Activated gamma-delta T cell (primary cell): ENCODE results near the gene SHLD1.
"Not testable (repeated sequence)": the region's sequence is repeated elsewhere in the genome, so short reads cannot be mapped to it uniquely, and the experiment has no call there.

Experiments used
- DNase-seq: peaks from one replicate; lab custom pipeline; 2025; lab: John Stamatoyannopoulos, UW
- total RNA-seq, 2 donors: gene quantifications; one replicate each; lab custom pipeline; 2026; lab: John Stamatoyannopoulos, UW

The SHLD1 gene, protein sequence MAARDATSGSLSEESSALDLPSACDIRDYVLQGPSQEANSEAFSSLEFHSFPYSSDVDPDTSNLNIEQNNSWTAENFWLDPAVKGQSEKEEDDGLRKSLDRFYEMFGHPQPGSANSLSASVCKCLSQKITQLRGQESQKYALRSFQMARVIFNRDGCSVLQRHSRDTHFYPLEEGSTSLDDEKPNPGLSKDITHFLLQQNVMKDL
- 7.1 to 9.3 reads per million in 2 donors for total RNA-seq

DNA sequence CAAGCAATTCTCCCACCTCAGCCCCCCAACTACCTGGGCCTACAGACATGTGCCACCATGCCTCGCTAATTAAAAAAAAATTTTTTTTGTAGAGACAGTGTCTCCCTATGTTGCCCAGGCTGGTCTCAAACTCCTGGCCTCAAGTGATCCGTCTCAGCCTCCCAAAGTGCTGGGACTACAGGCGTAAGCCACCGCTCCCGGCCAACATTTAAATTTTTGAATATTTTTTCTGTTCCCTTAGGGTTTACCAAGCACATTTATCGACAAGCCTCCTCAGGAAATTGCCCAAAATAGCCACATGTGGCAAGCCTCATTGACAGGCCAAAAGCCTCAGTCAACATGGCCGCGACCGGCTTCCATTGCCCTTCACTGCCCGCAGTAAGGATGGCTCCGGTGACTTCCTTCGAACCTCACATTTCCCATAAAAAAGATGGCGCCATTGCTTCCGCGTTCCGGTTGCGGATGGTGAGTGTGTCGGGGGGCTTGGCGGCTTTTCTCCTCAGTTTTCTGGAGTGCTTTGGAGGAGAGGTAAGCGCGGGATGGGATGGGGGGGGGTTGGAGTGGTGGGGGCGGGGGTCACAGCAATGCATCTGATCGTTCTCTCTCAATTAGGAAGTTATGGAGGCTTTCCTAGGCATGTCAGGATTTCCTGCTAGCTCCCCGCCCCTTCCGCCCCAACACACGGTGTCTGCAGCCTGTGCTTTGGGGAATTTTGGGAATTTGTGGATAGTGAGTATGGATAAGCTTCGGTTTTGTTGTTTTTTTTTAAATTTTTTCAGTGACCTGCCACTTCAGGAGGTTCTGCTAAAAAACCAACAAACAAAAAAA is at the start of gene SHLD1:
SHLD1 (plus strand) TSS at position 450 of the 828 bp plus-strand sequence. CDS start 22,465 bp downstream, outside the sequence.
- DNase-seq = peak; percentile 14

DNA sequence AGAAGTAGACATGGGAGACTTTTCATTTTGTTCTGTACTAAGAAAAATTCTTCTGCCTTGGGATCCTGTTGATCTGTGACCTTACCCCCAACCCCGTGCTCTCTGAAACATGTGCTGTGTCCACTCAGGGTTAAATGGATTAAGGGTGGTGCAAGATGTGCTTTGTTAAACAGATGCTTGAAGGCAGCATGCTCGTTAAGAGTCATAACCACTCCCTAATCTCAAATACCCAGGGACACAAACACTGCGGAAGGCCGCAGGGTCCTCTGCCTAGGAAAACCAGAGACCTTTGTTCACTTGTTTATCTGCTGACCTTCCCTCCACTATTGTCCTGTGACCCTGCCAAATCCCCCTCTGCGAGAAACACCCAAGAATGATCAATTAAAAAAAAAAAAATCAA is 47.9 kb upstream of the SHLD1 start:
- not testable (repeated sequence) for DNase-seq

DNA sequence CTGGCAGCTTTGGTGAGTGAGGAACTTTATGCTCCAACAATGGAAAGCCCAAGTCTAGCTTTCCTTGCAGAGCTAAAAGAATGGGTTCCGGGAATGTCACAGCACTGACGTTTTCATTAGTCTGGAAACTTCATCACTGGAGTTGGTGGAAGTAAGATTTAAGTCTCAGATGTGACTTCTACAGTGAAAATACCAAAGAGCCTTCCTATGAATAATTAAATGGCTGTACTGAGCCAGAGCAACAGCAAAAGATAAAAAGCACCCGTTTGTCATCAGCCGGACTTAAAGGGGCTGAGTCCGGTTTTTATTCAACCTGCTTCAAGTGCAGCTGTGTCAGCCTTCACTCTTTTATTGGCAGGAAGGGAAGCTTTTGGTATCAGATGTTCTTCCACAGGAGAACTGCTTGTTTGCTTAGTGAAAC is 46.5 kb upstream of the SHLD1 start:
- DNase-seq = no peak

DNA sequence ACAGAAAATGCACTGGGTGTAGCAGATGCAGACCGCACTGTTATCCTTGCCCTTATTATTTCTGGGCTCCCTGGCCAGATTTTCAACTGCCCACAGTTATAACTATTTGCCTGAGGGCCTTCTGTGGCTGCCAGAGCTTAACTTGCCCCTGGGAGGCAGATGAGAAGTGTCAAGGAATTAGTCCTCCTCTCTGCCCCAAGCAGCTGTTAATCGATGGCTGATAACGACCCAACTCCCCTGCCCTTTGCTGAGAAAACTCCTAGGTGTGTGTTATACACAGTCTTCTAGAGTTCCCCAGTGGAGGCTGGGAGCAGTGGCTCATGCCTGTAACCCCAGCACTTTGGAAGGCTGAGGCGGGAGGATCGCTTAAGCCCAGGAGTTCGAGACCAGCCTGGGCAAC is 44.4 kb upstream of the SHLD1 start:
- no peak for DNase-seq

DNA sequence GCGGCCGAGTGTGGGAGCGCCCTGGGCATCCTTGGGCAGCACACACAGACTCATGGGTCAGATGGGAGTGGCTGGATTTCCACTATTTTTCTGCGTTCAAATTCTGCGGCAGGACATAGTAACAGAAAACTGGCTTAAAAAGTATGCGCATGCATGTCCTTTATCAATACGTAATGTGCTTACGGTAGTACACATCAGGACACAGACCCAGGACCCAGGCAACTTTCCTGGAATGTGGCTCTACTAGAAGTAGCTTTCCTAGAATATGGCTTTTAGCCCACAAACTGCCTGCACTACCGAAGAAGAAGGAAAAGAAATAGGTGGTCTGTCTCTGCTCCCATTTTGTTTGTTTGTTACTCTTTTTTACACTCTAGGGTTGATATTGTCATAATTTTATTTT is 43.4 kb upstream of the SHLD1 start:
- no peak for DNase-seq

DNA sequence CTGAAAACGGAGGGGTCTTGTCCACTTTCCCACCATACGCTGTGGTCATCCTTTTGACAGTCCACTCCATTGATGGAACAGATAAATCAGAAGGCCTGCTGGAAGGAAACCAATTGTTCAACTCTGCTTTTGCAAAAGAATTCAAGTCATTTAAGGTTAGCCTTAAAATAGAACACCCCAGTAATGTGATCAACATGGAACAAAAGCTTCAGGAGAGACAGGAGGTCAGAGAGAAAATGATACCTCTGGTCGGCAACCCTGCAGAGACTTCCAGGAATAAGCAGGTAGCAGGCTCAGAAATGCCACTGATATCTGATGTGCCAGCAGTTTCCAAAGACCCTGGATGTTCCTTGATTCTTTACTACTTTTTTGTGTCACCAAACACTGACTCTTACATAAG is 39.6 kb upstream of the SHLD1 start:
- DNase-seq = no peak

DNA sequence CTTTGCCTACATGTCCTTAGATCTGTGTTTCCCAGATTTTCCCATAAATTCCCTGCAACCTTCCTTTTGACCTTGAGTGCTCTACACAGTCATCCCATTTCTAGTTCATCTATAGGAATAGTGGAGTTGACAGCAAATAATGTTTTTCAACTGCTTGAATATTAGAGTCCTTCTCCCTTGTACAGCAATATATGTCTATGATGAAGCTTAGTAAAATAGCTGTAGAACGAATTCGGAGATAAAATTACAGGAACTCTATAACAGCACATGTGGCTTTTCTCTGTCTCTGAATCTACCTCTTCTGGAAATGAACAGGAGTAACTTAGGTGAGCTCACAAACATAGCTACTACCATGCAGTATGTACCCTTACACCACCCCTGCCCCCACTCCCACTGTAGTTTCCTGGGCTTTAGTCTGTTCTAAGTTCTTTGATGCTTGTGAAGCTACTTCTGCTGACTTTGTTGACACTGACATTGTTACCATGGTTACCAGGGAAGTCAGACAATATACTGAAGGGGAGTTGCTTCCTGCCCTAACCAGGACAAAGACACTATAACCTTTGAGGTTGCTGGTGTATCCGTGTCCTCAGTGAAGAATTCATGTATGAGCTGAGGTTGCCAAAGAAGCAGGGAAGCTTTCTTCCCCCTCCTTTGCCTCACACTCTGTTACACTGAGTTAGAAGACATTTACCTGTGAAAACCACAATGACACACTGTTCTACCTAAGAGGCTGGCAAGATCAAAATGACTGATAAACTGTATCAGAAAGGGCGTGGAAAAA is 35.8 kb upstream of the SHLD1 start:
- no peak for DNase-seq

DNA sequence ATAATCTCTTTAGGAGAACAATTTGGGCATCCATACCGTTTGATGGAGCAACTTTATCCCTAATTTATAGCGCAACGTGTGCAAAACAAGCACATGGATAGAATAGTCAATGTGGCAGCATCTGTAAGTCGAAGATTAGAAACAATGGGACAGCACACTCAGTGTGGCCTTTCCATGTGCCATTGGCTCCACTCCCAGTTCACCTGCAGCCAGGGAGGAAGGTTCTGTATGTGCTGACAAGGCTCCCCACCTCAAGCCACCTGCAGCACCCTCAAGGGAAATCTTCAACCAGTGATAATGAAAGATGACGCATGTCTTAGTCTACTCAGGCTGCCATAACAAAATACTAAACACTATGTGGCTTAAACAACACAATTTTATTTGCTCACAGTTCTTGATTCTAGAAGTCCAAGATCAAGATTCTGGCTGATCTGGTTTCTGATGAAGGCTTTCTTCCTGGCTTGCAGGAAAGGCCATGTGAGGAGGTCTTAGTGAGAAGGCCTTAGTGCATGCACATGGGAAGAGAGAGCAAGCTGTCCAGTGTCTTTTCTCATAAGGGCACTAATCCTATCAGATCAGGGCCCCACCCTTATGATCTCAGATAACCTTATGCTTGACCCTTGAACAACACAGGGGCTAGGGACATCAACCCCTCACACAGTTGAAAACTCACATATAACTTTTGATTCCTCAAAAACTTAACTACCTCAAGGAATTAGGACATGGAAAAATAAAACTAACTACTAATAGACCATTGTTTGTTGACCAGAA is 34.9 kb upstream of the SHLD1 start:
- no peak for DNase-seq

DNA sequence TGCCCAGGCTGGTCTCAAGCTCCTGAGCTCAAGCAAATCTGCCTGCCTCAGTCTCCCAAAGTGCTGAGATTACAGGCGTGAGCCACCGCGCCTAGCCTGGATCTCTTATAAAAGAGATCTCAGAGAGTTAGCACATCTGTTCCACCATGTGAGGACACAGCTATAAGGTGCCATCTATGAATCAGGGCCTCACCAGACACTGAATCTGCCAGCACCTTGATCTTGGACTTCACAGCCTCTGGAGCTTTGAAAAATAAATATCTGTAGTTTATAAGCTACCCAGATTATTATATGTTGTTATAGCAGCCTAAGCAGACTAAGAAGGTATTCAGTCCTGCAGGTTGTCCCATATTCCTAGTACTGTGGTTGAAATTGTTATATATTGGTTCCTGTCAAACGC is 33.2 kb upstream of the SHLD1 start:
- no peak for DNase-seq

DNA sequence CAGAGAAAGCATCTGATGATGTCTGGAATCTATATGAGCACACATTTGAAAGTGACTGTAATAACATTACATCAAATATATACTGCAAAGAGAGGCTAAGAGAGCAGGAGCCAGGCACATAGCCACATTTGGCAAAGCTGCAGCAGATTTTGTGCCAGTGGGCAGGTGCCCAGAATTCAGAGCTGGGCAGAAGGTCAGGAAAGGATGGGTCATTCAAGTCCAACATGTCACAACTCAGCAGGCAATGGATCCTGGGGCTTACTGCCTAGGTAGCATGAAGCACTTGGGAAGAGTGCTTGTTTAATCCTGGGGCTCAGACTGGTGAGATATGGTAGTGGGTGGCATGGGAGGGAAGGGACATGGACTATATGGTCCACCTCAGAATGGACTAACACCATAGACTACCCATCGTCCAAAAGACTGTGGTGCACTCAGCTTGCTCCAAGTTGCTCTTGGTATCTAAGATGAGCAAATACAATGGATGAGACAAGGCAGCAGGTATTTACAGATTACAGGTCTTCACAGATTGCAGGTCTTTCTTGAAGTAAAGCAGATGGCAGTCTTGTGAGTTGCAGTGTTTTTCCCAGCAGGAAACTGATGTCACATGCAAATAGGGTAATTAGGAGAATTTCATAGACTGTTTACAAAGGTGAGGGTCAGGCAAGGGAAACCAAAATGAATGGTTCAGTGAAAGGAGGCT is 31.2 kb upstream of the SHLD1 start:
- no peak for DNase-seq

DNA sequence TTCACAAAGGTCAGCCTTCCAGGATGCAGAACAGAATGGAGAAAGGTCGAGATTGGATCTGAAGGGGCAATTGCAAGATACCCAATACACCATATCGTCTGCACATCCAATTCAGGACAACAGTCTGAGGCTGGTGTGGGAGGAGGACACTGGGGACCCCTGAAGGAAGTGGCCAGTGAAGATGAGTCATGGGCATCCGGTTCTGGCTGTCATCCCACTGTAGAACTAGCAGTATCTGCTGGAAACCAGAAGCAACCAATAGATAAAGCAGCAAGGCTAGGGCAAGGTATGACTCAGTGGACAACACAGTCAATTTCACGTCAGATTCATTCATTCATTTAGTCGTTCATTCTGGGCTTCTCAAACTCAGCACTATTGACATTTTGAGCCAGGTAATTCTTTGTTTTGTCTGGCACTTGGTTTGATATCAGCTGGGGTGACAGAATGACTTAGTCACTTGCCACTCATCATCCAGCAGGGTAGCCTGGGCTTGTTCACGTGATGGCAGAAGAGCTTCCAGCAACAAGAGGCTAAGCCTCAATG is 30.3 kb upstream of the SHLD1 start:
- DNase-seq = no peak

DNA sequence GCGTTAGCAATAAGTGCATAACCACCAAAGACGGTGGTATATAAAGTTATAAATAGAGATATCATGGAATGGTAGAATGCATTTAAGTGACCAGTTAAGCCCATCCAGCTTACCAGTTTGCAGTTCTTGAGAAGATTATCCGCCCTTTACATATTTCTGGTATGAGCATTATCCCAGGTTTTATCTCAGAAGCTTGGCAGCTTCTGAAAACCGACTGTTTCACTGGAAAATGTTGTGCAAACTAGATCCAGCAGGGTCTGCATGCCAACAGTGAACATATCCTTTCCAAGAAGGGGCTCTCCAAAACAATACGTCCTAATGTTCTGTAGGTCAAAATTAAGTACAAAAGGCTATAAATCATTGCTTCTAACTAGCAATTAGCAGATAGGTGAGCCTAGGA is 29.5 kb upstream of the SHLD1 start:
- DNase-seq = no peak

DNA sequence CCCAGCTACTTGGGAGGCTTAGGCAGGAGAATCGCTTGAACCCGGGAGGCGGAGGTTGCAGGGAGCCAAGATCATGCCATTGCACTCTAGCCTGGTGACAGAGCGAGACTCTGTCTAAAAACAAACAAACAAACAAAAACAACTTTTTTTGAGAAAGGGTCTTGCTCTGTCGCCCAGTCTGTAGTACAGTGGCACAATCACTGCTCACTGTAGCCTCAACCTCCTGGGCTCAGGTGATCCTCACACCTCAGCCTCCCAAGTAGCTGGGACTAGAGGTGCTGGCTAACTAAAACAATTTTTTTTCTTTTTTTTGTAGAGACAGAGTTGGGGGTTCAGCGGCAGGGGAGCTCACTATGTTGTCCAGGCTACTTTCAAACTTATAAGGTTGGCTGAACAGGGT is 28.8 kb upstream of the SHLD1 start:
- DNase-seq = not testable (repeated sequence)

DNA sequence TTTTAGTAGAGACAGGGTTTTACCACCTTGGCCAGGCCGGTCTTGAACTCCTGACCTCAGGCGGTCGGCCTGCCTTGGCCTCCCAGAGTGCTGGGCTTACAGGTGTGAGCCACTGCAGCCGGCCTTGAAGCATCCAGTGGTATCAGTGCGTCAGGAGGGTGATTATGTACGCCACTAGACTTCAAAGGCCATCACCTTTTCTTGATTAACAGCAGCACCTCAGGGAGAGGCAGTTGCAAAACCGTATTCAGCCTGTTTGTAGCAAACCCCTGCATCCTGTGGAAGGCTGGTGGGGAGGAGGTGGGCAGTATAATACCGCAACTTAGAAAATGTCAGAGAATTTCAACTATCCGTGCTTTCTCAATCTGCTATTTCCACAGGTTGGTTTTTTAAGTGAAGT is 27.3 kb upstream of the SHLD1 start:
- DNase-seq = no peak

DNA sequence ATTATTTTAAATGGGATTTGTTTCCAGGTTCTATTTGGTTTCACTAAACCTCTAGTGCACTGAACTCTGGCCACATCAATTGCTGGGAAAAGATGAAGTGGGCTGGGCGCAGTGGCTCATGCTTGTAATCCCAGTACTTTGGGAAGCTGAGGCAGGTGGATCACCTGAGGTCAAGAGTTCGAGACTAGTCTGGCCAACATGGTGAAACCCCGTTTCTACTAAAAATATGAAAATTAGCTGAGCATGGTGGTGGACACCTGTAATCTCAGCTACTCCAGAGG is 25.1 kb upstream of the SHLD1 start:
- not testable (repeated sequence) for DNase-seq

DNA sequence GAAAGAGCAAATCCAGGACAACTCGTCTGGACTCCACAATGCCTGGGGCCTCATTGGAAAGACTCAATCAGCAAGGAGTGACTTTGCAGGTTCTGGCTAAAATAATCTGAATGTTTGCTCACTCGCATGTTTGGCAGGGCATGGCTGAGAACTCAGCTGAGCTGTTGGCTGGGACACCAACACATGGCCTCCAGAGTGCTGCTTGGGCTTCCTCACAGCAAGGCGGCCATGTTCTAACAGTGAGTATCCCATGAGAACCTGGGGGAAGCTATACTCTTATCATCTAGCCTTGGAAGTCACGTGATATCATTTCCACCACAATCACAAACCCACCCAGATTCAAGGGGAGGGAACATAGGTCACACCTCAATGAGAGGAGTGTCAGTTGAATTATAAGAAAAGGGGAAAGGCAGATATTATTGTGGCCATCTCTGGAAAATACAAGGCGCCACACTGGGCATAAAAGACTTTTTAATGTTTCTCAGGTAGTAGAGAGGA is 23.1 kb upstream of the SHLD1 start:
- no peak for DNase-seq

DNA sequence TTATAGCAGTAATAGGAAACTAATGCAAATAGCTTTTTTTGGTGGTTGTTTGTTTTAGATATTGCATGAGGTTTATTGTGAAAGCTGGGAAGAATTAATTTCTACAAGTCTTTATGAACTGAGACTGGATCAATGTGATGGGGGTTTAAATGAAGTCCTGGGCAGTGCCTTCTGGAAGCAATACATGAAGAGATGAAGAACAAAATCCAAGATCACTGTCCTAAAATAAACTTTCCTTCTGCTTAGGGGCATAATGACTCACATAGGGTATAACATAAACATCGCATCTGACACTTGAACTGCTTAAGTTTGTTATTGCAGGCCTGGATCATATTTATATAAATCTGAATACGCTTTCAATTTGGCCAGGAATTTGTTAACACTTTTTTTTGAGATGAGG is 20.9 kb upstream of the SHLD1 start:
- DNase-seq = no peak

DNA sequence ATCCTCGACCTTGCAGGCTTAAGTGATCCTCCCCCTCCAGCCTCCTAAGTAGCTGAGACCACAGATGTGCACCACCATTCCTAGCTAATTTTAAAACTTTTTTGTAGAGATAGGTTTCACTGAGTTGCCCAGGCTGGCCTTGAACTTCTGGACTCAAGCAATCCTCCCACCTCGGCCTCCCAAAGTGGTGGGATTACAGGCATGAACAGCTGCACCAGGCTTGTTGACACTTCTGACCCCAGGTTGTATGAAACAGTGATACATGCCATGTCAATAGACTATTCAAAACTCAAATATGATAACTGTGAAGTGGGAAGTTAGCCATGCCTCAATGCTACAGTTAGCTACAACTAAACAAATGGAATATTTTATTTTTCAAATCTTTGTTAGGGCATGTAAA is 20.1 kb upstream of the SHLD1 start:
- no peak for DNase-seq

DNA sequence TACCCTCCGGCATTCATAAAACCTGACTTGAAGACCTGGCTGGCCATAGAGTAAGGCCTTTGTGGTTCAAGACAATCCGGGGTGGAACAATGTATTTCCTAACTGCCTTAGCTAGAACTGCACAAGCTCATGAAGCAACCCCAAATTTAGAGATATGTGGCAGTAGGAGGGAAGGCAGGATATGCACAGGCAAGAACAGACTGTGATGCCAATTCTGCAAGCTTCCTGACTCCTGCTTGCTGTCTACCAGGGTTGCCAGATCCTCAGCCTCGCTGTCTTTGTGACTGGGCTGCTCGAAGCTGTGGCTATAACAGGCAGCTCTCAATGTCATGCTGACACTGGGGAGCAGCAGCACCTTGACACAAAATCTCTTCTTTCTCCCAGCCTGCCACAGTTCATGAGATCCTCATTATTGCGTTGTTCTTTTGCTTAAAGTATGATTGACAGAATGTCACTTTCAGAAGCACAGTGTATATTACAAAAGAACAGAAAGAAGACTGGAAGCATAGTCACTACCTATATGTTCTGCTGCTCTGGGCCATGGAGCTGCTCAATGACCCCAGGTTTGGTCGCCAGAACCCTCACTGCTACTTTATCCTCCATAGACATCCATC is 18.3 kb upstream of the SHLD1 start:
- DNase-seq = no peak

DNA sequence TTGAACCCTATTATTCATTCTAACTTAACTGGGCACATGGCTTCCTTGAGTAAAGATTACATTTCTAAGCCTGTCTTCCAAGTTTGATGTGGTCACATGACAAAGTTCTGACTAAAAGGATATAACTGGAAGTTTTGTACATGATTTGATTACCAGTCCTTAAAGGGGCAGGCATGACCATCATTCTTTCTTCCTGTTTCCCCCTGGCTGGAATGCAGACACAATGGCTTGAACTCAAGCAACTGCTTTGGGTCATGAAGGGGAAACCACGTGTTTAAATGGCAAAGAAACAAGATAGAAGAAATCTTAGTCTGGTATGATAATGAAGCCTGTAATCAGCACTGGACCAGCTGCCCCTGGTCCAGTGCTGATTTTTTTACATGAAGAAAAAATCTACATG is 15.6 kb upstream of the SHLD1 start:
- no peak for DNase-seq
